PFSK-1 (cell line): ENCODE data around the gene HS3ST4.

Source experiments
- POLR2AphosphoS5 ChIP-seq: IDR thresholded peaks from 2 replicates; pipeline ENCODE4 v1.6.1; 2012; ENCODE audit warnings: low read depth, mild to moderate bottlenecking, control low read depth, low read length, moderate library complexity
- SIN3A ChIP-seq: IDR thresholded peaks from 2 replicates; pipeline ENCODE4 v1.6.1; 2012; ENCODE audit warnings: mild to moderate bottlenecking, low read length, moderate library complexity, borderline replicate concordance; ENCODE audit not compliant: insufficient read depth
- TAF1 ChIP-seq: IDR thresholded peaks from 2 replicates; pipeline ENCODE4 v1.6.1; 2012; ENCODE audit warnings: low read length, control low read depth, borderline replicate concordance; ENCODE audit not compliant: insufficient read depth
- TF ChIP-seq, protein P1 (sequence below), 2 experiments: IDR thresholded peaks; 2 replicates each; pipeline versions ENCODE4 v1.6.1 to v1.8.0; 2011 to 2012; ENCODE audit warnings: low read depth in 2 of 2, low read length in 2 of 2, control low read depth in 1 of 2, inconsistent platforms in 1 of 2, mild to moderate bottlenecking in 1 of 2, moderate library complexity in 1 of 2; ENCODE audit not compliant: insufficient read depth in 1 of 2

DNA sequence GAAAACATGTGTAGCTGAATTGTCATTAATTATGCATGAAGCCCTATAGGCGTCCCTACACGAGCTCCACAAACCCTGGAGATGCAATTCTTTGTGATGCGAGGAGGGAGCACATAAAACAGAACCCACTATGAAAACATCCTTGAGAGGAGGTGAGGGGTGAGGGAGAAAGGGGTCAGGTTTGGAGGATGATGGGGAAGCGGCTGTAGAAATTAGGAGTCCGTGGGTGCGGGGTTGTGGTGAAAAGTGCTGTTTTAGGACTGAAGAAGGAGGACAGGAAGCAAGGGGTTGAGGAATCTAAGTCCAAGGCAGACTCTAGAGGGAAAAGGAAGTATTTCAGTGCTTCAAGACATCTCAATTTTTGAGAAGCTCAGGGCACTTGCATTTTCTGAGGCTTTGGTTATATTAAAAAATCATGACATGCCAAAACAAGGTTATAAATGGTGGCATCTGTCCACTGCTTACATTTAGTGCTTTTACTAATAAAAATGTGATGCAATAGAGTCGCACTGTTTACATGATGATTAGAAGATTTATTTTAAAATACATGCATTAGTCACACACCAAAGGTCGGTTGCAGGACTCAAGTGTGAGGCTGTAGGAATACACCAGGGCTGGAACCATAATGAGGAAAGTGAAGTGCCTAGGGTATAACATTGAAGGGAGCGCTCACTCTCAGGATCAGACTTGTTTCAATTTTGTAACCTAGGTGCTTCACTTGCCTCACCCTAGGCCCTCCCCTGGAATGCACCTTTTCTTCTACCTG is 379.5 kb downstream of the HS3ST4 start:
- TF ChIP-seq, protein P1, sequence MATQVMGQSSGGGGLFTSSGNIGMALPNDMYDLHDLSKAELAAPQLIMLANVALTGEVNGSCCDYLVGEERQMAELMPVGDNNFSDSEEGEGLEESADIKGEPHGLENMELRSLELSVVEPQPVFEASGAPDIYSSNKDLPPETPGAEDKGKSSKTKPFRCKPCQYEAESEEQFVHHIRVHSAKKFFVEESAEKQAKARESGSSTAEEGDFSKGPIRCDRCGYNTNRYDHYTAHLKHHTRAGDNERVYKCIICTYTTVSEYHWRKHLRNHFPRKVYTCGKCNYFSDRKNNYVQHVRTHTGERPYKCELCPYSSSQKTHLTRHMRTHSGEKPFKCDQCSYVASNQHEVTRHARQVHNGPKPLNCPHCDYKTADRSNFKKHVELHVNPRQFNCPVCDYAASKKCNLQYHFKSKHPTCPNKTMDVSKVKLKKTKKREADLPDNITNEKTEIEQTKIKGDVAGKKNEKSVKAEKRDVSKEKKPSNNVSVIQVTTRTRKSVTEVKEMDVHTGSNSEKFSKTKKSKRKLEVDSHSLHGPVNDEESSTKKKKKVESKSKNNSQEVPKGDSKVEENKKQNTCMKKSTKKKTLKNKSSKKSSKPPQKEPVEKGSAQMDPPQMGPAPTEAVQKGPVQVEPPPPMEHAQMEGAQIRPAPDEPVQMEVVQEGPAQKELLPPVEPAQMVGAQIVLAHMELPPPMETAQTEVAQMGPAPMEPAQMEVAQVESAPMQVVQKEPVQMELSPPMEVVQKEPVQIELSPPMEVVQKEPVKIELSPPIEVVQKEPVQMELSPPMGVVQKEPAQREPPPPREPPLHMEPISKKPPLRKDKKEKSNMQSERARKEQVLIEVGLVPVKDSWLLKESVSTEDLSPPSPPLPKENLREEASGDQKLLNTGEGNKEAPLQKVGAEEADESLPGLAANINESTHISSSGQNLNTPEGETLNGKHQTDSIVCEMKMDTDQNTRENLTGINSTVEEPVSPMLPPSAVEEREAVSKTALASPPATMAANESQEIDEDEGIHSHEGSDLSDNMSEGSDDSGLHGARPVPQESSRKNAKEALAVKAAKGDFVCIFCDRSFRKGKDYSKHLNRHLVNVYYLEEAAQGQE (IDR thresholded peaks at IDR 0.05; ENCODE audit: insufficient read depth in 1 of 2, low read depth in 2 of 2, low read length in 2 of 2): no peak
- TF ChIP-seq SIN3A (no peak), TAF1 (no peak), POLR2AphosphoS5 (no peak)
